8988T (cell line): ENCODE results near the gene COG1.

Experiments used
- DNase-seq: peaks from one replicate; pipeline ENCODE4 v3.0.0; 2011

Gene COG1

GRCh38 chr17:73201215-73202069 is 8.6 kb downstream of the COG1 start:
- no peak for DNase-seq

- no peak for DNase-seq
Observed at GRCh38 chr17:73203135-73203787, 10.4 kb downstream of the COG1 start.

GRCh38 chr17:73203788-73204479 is 11.1 kb downstream of the COG1 start:
- DNase-seq: no peak

GRCh38 chr17:73205459-73205961 is 12.7 kb downstream of the COG1 start:
- no peak for DNase-seq

- DNase-seq: no peak
Observed at GRCh38 chr17:73208139-73208827, 15.4 kb downstream of the COG1 start.

- DNase-seq: no peak
Observed at GRCh38 chr17:73209436-73209835, 16.6 kb downstream of the COG1 start.

GRCh38 chr17:73210002-73210678 is 17.3 kb downstream of the COG1 start:
- DNase-seq: no peak

GRCh38 chr17:73211745-73212144 is 18.9 kb downstream of the COG1 start:
- no peak for DNase-seq

- DNase-seq: no peak
Observed at GRCh38 chr17:73214008-73214407, 21.2 kb downstream of the COG1 start.

- DNase-seq: no peak
Observed at GRCh38 chr17:73214851-73215250, 22.0 kb downstream of the COG1 start.

GRCh38 chr17:73215447-73215846 is 22.6 kb downstream of the COG1 start:
- DNase-seq: no peak

GRCh38 chr17:73223626-73224230 is 30.9 kb downstream of the COG1 start:
- no peak for DNase-seq

- DNase-seq: no peak
Observed at GRCh38 chr17:73224237-73224636, 31.4 kb downstream of the COG1 start.

- no peak for DNase-seq
Observed at GRCh38 chr17:73224663-73225305, 31.9 kb downstream of the COG1 start.

GRCh38 chr17:73226556-73227172 is 33.8 kb downstream of the COG1 start:
- no peak for DNase-seq

- DNase-seq: no peak
Observed at GRCh38 chr17:73227379-73227778, 34.5 kb downstream of the COG1 start.

- DNase-seq: no peak
Observed at GRCh38 chr17:73227944-73228343, 35.1 kb downstream of the COG1 start.

GRCh38 chr17:73228748-73229236 is 35.9 kb downstream of the COG1 start:
- DNase-seq: no peak

- no peak for DNase-seq
Observed at GRCh38 chr17:73230088-73230487, 37.2 kb downstream of the COG1 start.

- DNase-seq: no peak
Observed at GRCh38 chr17:73231395-73231794, 38.5 kb downstream of the COG1 start.
